Body of pancreas (tissue), 4 donors: ENCODE measurements around the gene BICD2. TPM values are rescaled to one million over a fixed set of nuclear protein-coding genes. Genes with fewer than 3 reads are reported as not detected.

Experiments used
- ATAC-seq: fragments of 150-250 bp; one replicate; pipeline ENCODE4 v1.9.1; 2016
- DNase-seq, 4 donors: peaks; one replicate each; pipeline ENCODE4 v3.0.0-alpha.2; 2019
- H3K27ac ChIP-seq, 4 donors: fragments of 200-600 bp; sonication (generic); 1 replicate in 3 of 4; 2 replicates in 1 of 4; pipeline versions ENCODE4 v1.5.1 to v1.6.1; 2016 to 2019; ENCODE audit warnings: mild to moderate bottlenecking in 1 of 4, mixed read lengths in 1 of 4, moderate library complexity in 1 of 4
- H3K27me3 ChIP-seq, 2 donors: fragments of 200-600 bp; sonication (generic); one replicate each; pipeline ENCODE4 v1.6.0; 2016; ENCODE audit warnings: mild to moderate bottlenecking in 1 of 2
- H3K36me3 ChIP-seq, 2 donors: fragments of 200-600 bp; sonication (generic); replicated peaks in 1 of 2; 2 replicates each; pipeline ENCODE4 v1.5.1; 2016; ENCODE audit warnings: low read depth in 2 of 2; ENCODE audit not compliant: insufficient read depth in 1 of 2
- H3K4me1 ChIP-seq: fragments of 200-600 bp; sonication (generic); one replicate; pipeline ENCODE4 v1.6.0; 2016
- H3K4me3 ChIP-seq, 2 donors: fragments of 200-600 bp; sonication (generic); 1 replicate in 1 of 2; 2 replicates in 1 of 2; pipeline ENCODE4 v1.5.1; 2016 to 2019
- H3K9me3 ChIP-seq, 3 donors: fragments of 200-600 bp; sonication (generic); 1 replicate in 2 of 3; 2 replicates in 1 of 3; pipeline ENCODE4 v1.5.1; 2016
- POLR2A ChIP-seq, 3 donors: fragments of 450-650 bp; IDR thresholded peaks; one replicate each; pipeline ENCODE4 v1.6.1; 2016; ENCODE audit warnings: antibody characterized with exemption in 3 of 3, mild to moderate bottlenecking in 2 of 3
- whole genome bisulfite sequencing, 2 donors: methylation state at CpG; one replicate each; pipeline ENCODE4 v1.1.5; 2017; 5-methylcytosine and 5-hydroxymethylcytosine counted together
- intact Hi-C: fragments of 100-400 bp; cut with DNase I; formaldehyde crosslinking; loops from one replicate; pipeline ENCODE4 v1.15.1; 2023
- total RNA-seq, 2 donors: library from RNA; depleted of rRNA; stranded (reverse); fragments of >200 nt; gene quantifications; one replicate each; pipeline ENCODE4 v1.1.0, GENCODE V29; 2016
- TF ChIP-seq, protein P1 (sequence below), 7 experiments: fragments of 450-650 bp in 4 of 7; fragments of 200-600 bp in 3 of 7; sonication (generic) in 3 of 7; IDR thresholded peaks; one replicate each; pipeline ENCODE4 v1.5.1; 2016 to 2019; ENCODE audit warnings: antibody characterized with exemption in 7 of 7

BICD2 gene
- total RNA-seq, 2 donors from 2014 or later = 16.1 to 16.8 TPM

DNA sequence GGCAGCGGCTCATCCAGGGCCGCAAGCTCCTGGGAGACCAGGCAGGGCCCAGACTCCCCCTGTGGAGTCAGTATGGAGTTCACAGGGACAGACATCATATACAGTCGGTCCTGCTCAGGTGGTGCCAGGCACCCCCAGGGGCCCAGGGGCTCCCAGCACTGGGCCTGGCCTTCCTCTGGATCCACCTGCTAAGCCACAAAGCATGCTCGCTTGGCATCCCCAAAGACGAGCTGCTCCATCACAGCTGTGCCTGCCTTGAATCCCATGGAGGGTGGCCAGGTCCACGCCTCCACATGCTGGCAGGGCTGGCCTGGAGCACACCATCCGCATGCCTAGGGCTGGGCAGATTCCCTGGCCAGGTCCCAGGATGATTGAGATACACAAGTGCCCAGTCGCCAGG lies 4.6 kb downstream of the BICD2 start:
- no peaks in the 10 kb centered on the region for H3K9me3 ChIP-seq
- no peak for ATAC-seq
- peak; percentile 62 to 80 (median 78) for DNase-seq
- H3K27ac ChIP-seq = no peak overlapping the region
- H3K36me3 ChIP-seq = no peaks in the 10 kb centered on the region
- intact Hi-C loops = no loop called here
- no peaks in the 10 kb centered on the region for H3K27me3 ChIP-seq
- no peak for TF ChIP-seq POLR2A (IDR thresholded peaks at IDR 0.05)
- TF ChIP-seq, protein P1, sequence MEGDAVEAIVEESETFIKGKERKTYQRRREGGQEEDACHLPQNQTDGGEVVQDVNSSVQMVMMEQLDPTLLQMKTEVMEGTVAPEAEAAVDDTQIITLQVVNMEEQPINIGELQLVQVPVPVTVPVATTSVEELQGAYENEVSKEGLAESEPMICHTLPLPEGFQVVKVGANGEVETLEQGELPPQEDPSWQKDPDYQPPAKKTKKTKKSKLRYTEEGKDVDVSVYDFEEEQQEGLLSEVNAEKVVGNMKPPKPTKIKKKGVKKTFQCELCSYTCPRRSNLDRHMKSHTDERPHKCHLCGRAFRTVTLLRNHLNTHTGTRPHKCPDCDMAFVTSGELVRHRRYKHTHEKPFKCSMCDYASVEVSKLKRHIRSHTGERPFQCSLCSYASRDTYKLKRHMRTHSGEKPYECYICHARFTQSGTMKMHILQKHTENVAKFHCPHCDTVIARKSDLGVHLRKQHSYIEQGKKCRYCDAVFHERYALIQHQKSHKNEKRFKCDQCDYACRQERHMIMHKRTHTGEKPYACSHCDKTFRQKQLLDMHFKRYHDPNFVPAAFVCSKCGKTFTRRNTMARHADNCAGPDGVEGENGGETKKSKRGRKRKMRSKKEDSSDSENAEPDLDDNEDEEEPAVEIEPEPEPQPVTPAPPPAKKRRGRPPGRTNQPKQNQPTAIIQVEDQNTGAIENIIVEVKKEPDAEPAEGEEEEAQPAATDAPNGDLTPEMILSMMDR (IDR thresholded peaks at IDR 0.05) = no peak
- peaks cover 34% of the 10 kb centered on the region for H3K4me1 ChIP-seq
- H3K4me3 ChIP-seq = no peak overlapping the region
- WGBS, 2 donors = 29% methylated on average over 6 of the region's 8 CpGs; no CpG with 5 or more reads in 1 of the 2 donors

DNA sequence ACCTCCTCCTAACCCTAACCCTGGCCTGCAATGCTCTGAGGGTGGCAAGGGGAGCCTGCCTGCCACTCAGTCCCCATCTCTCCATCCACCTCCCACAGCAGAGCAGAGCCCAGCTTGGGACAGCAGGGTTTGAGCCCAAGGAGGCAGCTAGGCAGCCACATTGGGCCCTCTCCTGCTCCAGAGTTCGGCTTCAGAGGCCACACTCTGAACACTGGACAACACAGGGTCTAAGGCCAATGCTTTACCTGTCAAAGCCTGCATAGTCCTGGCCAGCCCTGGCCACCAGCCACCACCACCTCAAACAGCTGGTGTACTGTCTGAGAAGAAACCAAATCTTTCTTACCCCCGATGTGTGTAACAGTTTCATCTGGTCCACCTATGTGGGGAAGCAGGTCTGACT lies 5.2 kb downstream of the BICD2 start:
- Histone ChIP-seq H3K9me3 (no peaks in the 10 kb centered on the region), H3K27me3 (no peaks in the 10 kb centered on the region), H3K4me1 (peaks cover 34% of the 10 kb centered on the region), H3K4me3 (no peak overlapping the region), H3K27ac (no peak overlapping the region), H3K36me3 (no peaks in the 10 kb centered on the region)
- TF ChIP-seq POLR2A (IDR thresholded peaks at IDR 0.05) = no peak
- TF ChIP-seq, protein P1 (IDR thresholded peaks at IDR 0.05) = no peak
- WGBS, 2 donors = 83% methylated on average over 2 of the region's 2 CpGs; no CpG with 5 or more reads in 1 of the 2 donors
- intact Hi-C loops = no loop called here
- DNase-seq (no peak), ATAC-seq (no peak)

DNA sequence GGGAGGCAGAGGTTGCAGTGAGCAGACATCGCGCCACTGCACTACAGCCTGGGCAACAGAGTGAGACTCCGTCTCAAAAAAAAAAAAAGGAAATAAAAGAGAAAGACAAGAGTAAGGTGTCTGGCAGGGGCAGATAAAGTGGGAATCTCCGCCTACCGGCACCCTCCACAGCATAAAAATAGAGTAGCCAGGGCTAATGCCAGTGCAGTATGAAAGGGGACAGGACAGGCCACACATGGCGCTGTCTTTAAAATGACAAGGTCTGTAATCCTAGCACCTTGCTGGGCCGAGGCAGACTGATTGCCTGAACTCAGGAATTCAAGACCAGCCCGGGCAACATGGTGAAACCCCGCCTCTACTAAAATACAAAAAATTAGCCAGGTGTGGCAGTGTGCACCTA lies 7.8 kb downstream of the BICD2 start:
- DNase-seq (no peak), ATAC-seq (no peak)
- H3K4me1 ChIP-seq = peaks cover 14% of the 10 kb centered on the region
- no peak overlapping the region for H3K27ac ChIP-seq
- TF ChIP-seq, protein P1 (IDR thresholded peaks at IDR 0.05) = no peak
- no peak for TF ChIP-seq POLR2A (IDR thresholded peaks at IDR 0.05)
- intact Hi-C loops = no loop called here
- no peaks in the 10 kb centered on the region for H3K27me3 ChIP-seq
- H3K4me3 ChIP-seq = no peak overlapping the region
- WGBS, 2 donors = 92 to 96% methylated on average over 8 to 9 of the region's 9 CpGs
- no peaks in the 10 kb centered on the region for H3K36me3 ChIP-seq
- no peaks in the 10 kb centered on the region for H3K9me3 ChIP-seq

DNA sequence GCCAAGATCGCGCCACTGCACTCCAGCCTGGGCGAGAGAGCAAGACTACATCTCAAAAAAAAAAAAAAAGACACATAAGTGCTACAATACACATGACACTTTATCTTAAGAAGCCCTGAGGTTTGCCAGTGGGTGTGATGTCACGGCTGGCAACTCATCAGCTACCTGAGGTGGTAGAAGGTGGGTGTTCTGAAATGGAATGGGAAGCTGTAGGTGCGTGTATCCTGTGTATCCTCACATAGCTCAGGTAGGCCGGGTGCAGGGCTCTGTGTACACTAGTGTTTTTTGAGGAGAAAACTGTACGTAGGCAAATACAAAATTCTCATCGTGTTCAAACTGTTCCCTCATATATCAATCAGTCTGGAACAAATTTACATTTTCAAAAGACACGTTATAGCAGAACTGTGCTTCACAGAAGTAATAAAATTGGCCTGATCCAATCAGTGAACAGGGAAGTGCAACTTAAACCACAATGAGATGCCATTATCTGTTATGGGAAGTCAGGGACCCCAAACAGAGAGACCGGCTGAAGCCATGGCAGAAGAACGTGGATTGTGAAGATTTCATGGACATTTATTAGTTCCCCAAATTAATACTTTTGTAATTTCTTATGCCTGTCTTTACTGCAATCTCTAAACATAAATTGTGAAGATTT lies 10.4 kb downstream of the BICD2 start:
- no peak for DNase-seq
- Histone ChIP-seq H3K9me3 (no peaks in the 10 kb centered on the region), H3K4me3 (no peak overlapping the region), H3K36me3 (no peaks in the 10 kb centered on the region), H3K4me1 (peaks cover 5% of the 10 kb centered on the region), H3K27ac (no peak overlapping the region), H3K27me3 (no peaks in the 10 kb centered on the region)
- TF ChIP-seq, protein P1 (IDR thresholded peaks at IDR 0.05) = no peak
- TF ChIP-seq POLR2A (IDR thresholded peaks at IDR 0.05) = no peak
- WGBS, 2 donors = 88 to 95% methylated on average over 11 of the region's 11 CpGs
- ATAC-seq = no peak
- intact Hi-C loops = no loop called here

DNA sequence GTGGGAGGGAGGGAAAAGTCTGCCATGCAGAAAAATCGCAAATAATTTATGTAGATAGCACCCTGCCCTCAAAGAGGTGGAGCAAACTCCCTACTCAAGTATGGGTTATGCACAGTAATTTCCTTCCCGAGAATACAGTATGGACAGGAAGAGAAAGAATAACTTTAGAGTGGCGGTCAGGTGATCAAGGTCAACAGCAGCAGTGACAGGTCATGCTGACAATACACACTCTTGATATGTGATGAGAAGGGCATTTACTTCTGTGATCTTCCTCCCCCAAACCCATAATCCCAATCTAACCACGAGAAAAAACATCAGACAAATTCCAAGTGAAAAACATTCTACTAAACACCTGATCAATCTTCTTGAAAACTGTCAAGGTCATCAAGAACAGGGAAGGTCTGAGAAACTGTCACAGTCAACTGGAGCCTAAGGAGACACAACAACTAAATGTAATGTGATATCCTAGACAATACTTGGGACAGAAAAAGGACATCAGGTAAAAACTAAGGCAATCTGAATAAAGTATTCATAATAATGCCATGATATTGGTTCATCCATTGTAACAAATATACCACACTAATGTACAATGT lies 11.7 kb downstream of the BICD2 start:
- peaks cover 13% of the 10 kb centered on the region for H3K4me1 ChIP-seq
- DNase-seq = no peak
- TF ChIP-seq, protein P1 (IDR thresholded peaks at IDR 0.05) = no peak
- no peak for TF ChIP-seq POLR2A (IDR thresholded peaks at IDR 0.05)

More for the DNA sequence above, 11.7 kb downstream of the BICD2 start:
- 48 to 54% methylated on average over 4 of the region's 4 CpGs for WGBS, 2 donors
- Histone ChIP-seq H3K27ac (no peak overlapping the region), H3K9me3 (no peaks in the 10 kb centered on the region), H3K27me3 (no peaks in the 10 kb centered on the region), H3K36me3 (no peaks in the 10 kb centered on the region), H3K4me3 (no peak overlapping the region)
- no peak for ATAC-seq
- intact Hi-C loops = no loop called here
